OCI-LY7 (cell line): ENCODE measurements around the gene DNAAF8. TPM values are rescaled to one million over a fixed set of nuclear protein-coding genes. Genes with fewer than 3 reads are reported as not detected.

Experiments
- BruUV-seq: library from RNA; stranded (reverse); fragments of 400-500 nt; replicated peaks from 2 replicates; lab custom pipeline; 2021; lab: Mats Ljungman, UMichigan
- CTCF ChIA-PET: fragments of 300-600 bp; sonication (Branson Sonifier 250); formaldehyde crosslinking; loops from one replicate; lab custom pipeline; 2022; ENCODE audit warnings: antibody characterized with exemption; ENCODE audit not compliant: unreplicated experiment; lab: Charles Lee
- POLR2A ChIA-PET: fragments of 300-600 bp; sonication (Branson Sonifier 250); formaldehyde crosslinking; loops from one replicate; lab custom pipeline; 2022; ENCODE audit warnings: antibody characterized with exemption; lab: Charles Lee
- DNase-seq: peaks from one replicate; pipeline ENCODE4 v3.0.0-alpha.2; 2015; ENCODE audit warnings: low spot score
- H2AFZ ChIP-seq: fragments of 200-600 bp; sonication (generic), shearing (Covaris generic); 2 replicates; pipeline ENCODE4 v1.6.1; 2014; ENCODE audit warnings: mild to moderate bottlenecking, antibody characterized with exemption, low read length, moderate library complexity
- H3K27ac ChIP-seq: fragments of 200-600 bp; sonication (generic); 2 replicates; pipeline ENCODE4 v1.5.1; 2014; ENCODE audit warnings: mixed run types, low read depth, mild to moderate bottlenecking, moderate library complexity, low read length, inconsistent platforms; ENCODE audit not compliant: poor library complexity, severe bottlenecking
- H3K36me3 ChIP-seq: fragments of 200-600 bp; sonication (generic); 2 replicates; pipeline ENCODE4 v1.6.1; 2014; ENCODE audit warnings: mild to moderate bottlenecking, antibody characterized with exemption, low read length, moderate library complexity, mixed read lengths; ENCODE audit not compliant: insufficient read depth
- H3K4me1 ChIP-seq: fragments of 200-600 bp; sonication (generic); 2 replicates; pipeline ENCODE4 v1.5.1; 2014; ENCODE audit warnings: mild to moderate bottlenecking, low read length; ENCODE audit not compliant: insufficient read depth, poor library complexity, severe bottlenecking
- H3K4me2 ChIP-seq: fragments of 200-600 bp; sonication (generic); 2 replicates; pipeline ENCODE4 v1.6.1; 2014; ENCODE audit warnings: mild to moderate bottlenecking, low read length
- H3K4me3 ChIP-seq: fragments of 200-600 bp; sonication (generic); 2 replicates; pipeline ENCODE4 v1.5.1; 2014; ENCODE audit warnings: mild to moderate bottlenecking, low read depth, low read length; ENCODE audit not compliant: poor library complexity, severe bottlenecking
- H3K79me2 ChIP-seq: fragments of 200-600 bp; sonication (generic); 2 replicates; pipeline ENCODE4 v1.6.1; 2016; ENCODE audit warnings: low read depth, mild to moderate bottlenecking, low read length, moderate library complexity, mixed read lengths; ENCODE audit not compliant: insufficient read depth
- H3K9me2 ChIP-seq: fragments of 200-600 bp; sonication (generic); 2 replicates; pipeline ENCODE4 v1.6.1; 2016; ENCODE audit warnings: mild to moderate bottlenecking, low read length, mixed read lengths; ENCODE audit not compliant: insufficient read depth
- H3K9me3 ChIP-seq: fragments of 200-600 bp; sonication (generic); 2 replicates; pipeline ENCODE4 v1.6.1; 2014; ENCODE audit warnings: mild to moderate bottlenecking, mixed run types, low read length, mixed read lengths
- H4K20me1 ChIP-seq: fragments of 200-600 bp; sonication (generic); 2 replicates; pipeline ENCODE4 v1.6.1; 2014; ENCODE audit warnings: mild to moderate bottlenecking, antibody characterized with exemption, low read length, moderate library complexity, mixed read lengths; ENCODE audit not compliant: insufficient read depth
- EZH2phosphoT487 ChIP-seq: fragments of 200-600 bp; sonication (generic); IDR thresholded peaks from 2 replicates; pipeline ENCODE4 v1.6.1; 2018; ENCODE audit warnings: low read depth, borderline replicate concordance, mild to moderate bottlenecking, mixed run types, antibody characterized with exemption, low read length, moderate library complexity, mixed read lengths
- intact Hi-C: fragments of 100-400 bp; cut with micrococcal nuclease; formaldehyde crosslinking; loops from one replicate; pipeline ENCODE4 v1.10.0; 2022; ENCODE audit not compliant: unreplicated experiment
- total RNA-seq, 2 experiments: library from RNA; depleted of rRNA in 1 of 2; stranded (reverse); fragments of >200 nt in 1 of 2; shearing (Covaris generic) in 1 of 2; gene quantifications; 2 replicates each; pipeline ENCODE4 v1.2.3, GENCODE V29; 2014 to 2022
- TF ChIP-seq, protein P1 (sequence below): fragments of 200-600 bp; sonication (generic); conservative IDR thresholded peaks from 2 replicates; pipeline ENCODE4 v1.5.1; 2014; ENCODE audit warnings: mild to moderate bottlenecking, antibody characterized with exemption, low read length, moderate library complexity, mixed read lengths

DNAAF8 gene
- total RNA-seq, 2 experiments from 2014 or later, result 0.38 to 1.1 TPM

- no TSS peak for BruUV-seq
- H3K4me2 ChIP-seq, result no peak overlapping the region
- H4K20me1 ChIP-seq, result no peaks in the 10 kb centered on the region
- no peak overlapping the region for H2AFZ ChIP-seq
- no peak overlapping the region for H3K27ac ChIP-seq
- ChIA-PET CTCF (no interaction called here), POLR2A (no interaction called here)
- TF ChIP-seq, protein P1, sequence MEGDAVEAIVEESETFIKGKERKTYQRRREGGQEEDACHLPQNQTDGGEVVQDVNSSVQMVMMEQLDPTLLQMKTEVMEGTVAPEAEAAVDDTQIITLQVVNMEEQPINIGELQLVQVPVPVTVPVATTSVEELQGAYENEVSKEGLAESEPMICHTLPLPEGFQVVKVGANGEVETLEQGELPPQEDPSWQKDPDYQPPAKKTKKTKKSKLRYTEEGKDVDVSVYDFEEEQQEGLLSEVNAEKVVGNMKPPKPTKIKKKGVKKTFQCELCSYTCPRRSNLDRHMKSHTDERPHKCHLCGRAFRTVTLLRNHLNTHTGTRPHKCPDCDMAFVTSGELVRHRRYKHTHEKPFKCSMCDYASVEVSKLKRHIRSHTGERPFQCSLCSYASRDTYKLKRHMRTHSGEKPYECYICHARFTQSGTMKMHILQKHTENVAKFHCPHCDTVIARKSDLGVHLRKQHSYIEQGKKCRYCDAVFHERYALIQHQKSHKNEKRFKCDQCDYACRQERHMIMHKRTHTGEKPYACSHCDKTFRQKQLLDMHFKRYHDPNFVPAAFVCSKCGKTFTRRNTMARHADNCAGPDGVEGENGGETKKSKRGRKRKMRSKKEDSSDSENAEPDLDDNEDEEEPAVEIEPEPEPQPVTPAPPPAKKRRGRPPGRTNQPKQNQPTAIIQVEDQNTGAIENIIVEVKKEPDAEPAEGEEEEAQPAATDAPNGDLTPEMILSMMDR, result no peak
- no peak for TF ChIP-seq EZH2phosphoT487
- H3K4me1 ChIP-seq, result no peaks in the 10 kb centered on the region
- intact Hi-C loops, result no loop called here
- H3K36me3 ChIP-seq, result no peaks in the 10 kb centered on the region
- H3K9me2 ChIP-seq, result no peaks in the 10 kb centered on the region
- H3K79me2 ChIP-seq, result no peaks in the 10 kb centered on the region
- H3K4me3 ChIP-seq, result no peak overlapping the region
- no peak for DNase-seq
- no peaks in the 10 kb centered on the region for H3K9me3 ChIP-seq
Measured at GRCh38 chr16:4775005-4775404, 40.7 kb downstream of the DNAAF8 start.

- H3K27ac ChIP-seq, result no peak overlapping the region
- H2AFZ ChIP-seq, result no peak overlapping the region
- no peak for DNase-seq
- no peaks in the 10 kb centered on the region for H3K4me1 ChIP-seq
- H3K4me2 ChIP-seq, result no peak overlapping the region
- no peaks in the 10 kb centered on the region for H3K9me3 ChIP-seq
- H3K9me2 ChIP-seq, result no peaks in the 10 kb centered on the region
- no TSS peak for BruUV-seq
- POLR2A ChIA-PET, result no interaction called here
- intact Hi-C loops, result no loop called here
- no peaks in the 10 kb centered on the region for H3K36me3 ChIP-seq
- no peak overlapping the region for H3K4me3 ChIP-seq
- no peak for TF ChIP-seq EZH2phosphoT487
- TF ChIP-seq, protein P1, result no peak
- no peaks in the 10 kb centered on the region for H3K79me2 ChIP-seq
- no peaks in the 10 kb centered on the region for H4K20me1 ChIP-seq
- CTCF ChIA-PET, result no interaction called here
Measured at GRCh38 chr16:4776141-4776705, 41.9 kb downstream of the DNAAF8 start.

DNA sequence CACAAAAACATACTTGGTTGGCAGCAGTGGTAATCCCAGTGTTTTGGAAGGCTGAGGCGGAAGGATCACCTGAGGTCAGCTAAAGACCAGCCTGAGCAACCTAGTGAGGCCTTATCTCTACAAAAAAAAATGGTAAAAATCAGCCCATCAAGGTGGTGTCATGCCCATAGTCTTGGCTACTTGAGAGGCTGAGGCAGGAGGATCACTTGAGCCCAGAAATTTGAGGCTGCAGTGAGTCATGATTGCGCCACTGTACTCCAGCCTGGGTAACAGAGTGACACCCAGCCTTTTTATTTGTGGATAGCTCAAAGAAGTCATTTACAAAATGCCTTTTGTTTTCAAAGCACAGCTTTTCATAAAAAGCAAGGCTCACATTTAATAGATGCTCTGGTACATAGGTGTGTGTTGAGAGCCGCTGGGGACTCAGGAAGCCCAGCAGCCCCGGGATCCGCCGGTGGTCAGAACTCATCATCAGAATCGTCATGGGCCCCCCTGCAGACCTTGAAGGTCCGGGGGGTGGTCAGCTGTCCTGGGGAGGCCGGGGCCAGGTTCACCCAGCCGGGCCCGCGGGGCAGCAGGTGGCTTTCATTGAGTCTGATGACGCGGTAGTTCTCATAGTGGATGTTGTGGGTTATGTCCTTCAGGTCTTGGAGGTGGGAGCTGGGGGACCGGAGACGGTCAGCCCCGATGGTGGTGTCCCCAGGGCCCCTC lies 43.2 kb downstream of the DNAAF8 start:
- ChIA-PET POLR2A (interaction anchor here (1.0 kb wide), 1 partner anchor 155 kb away, joined by 4 read pairs; no protein-coding TSS in a partner anchor), CTCF (no interaction called here)
- Histone ChIP-seq H3K9me2 (no peaks in the 10 kb centered on the region), H3K79me2 (no peaks in the 10 kb centered on the region), H2AFZ (no peak overlapping the region), H3K36me3 (no peaks in the 10 kb centered on the region), H3K27ac (no peak overlapping the region), H4K20me1 (no peaks in the 10 kb centered on the region), H3K4me2 (no peak overlapping the region), H3K4me1 (no peaks in the 10 kb centered on the region), H3K9me3 (no peaks in the 10 kb centered on the region), H3K4me3 (no peak overlapping the region)
- no TSS peak for BruUV-seq
- no peak for DNase-seq
- no peak for TF ChIP-seq EZH2phosphoT487
- TF ChIP-seq, protein P1, result no peak
- intact Hi-C loops, result no loop called here
